ENCODE data around the gene AMMECR1. TPM values are rescaled to one million over a fixed set of nuclear protein-coding genes. Genes with fewer than 3 reads are reported as not detected.
"Not testable (repeated sequence)": the region's sequence is repeated elsewhere in the genome, so short reads cannot be mapped to it uniquely, and the experiment has no call there.

Gene AMMECR1
- total RNA-seq, 2 donors from 2014 or later: 1.7 to 2.5 TPM

DNA sequence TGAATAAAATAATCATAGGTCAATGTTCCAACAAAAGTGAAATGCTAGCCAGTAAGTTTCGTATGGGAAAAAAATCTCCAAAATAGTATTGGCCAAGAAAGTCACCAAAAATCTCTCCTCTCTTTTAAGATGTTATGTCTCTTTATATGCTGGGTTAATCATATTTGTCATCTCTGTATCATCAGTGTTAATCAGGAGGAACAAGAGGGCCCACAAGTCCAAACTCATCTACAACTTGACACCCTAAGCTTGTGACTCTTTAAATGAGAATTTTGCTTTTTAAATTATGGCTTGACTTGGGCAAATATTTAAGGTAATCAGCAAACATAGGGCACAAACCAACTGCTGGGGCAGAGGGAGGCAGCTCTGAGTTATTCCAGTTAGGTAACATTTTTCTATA is 75.5 kb downstream of the AMMECR1 start:
- no peaks in the 10 kb centered on the region for H3K36me3 ChIP-seq
- H3K27ac ChIP-seq: no peak overlapping the region
- H3K27me3 ChIP-seq: no peaks in the 10 kb centered on the region
- no peaks in the 10 kb centered on the region for H3K4me1 ChIP-seq
- no peak overlapping the region for H3K4me3 ChIP-seq
- TF ChIP-seq, protein P1, sequence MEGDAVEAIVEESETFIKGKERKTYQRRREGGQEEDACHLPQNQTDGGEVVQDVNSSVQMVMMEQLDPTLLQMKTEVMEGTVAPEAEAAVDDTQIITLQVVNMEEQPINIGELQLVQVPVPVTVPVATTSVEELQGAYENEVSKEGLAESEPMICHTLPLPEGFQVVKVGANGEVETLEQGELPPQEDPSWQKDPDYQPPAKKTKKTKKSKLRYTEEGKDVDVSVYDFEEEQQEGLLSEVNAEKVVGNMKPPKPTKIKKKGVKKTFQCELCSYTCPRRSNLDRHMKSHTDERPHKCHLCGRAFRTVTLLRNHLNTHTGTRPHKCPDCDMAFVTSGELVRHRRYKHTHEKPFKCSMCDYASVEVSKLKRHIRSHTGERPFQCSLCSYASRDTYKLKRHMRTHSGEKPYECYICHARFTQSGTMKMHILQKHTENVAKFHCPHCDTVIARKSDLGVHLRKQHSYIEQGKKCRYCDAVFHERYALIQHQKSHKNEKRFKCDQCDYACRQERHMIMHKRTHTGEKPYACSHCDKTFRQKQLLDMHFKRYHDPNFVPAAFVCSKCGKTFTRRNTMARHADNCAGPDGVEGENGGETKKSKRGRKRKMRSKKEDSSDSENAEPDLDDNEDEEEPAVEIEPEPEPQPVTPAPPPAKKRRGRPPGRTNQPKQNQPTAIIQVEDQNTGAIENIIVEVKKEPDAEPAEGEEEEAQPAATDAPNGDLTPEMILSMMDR (IDR thresholded peaks at IDR 0.05): no peak
- DNase-seq (ENCODE audit: low spot score): no peak
- H3K9me3 ChIP-seq: no peaks in the 10 kb centered on the region

DNA sequence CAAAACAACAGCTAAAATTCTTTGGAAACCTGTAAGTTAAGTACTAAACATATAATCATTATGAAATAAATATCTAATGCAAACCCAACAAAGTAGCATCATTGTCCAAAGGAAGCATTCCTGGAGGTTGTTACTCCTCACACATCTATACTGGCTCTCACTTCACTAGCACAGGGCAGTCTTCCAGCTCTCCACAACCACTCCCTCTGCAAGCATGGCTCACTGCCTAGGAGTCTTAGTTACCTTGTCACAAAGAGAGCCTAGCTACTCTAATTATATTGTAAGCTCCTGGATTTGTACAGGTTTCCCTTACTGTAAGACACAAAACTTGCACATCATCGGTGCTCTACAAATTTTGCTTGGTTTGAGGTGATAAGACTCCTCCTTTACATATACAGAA is 76.1 kb downstream of the AMMECR1 start:
- Histone ChIP-seq H3K4me1 (no peaks in the 10 kb centered on the region), H3K4me3 (no peak overlapping the region), H3K27me3 (no peaks in the 10 kb centered on the region), H3K27ac (no peak overlapping the region), H3K36me3 (no peaks in the 10 kb centered on the region), H3K9me3 (no peaks in the 10 kb centered on the region)
- TF ChIP-seq, protein P1 (IDR thresholded peaks at IDR 0.05): no peak
- no peak for DNase-seq (ENCODE audit: low spot score)

DNA sequence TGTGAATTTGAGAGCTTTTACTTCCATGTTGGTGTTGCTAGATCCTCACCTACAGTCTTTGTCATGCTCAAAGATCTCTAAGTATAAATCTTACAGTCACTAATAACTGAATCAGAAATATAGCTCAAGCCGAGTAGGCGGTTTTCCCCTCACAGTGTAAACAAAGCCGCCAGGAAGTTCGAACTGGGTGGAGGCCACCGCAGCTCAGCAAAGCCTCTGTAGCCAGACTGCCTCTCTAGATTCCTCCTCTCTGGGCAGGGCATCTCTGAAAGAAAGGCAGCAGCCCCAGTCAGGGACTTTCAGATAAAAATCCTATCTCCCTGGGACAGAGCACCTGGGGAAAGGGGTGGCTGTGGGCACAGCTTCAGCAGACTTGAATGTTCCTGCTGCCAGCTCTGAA is 79.6 kb downstream of the AMMECR1 start:
- H3K4me1 ChIP-seq; H3K27me3 ChIP-seq; H3K4me3 ChIP-seq; DNase-seq (ENCODE audit: low spot score); H3K27ac ChIP-seq; H3K36me3 ChIP-seq: not testable (repeated sequence)
- H3K9me3 ChIP-seq: peaks cover 0 to 11% of the 10 kb centered on the region in 2 donors

DNA sequence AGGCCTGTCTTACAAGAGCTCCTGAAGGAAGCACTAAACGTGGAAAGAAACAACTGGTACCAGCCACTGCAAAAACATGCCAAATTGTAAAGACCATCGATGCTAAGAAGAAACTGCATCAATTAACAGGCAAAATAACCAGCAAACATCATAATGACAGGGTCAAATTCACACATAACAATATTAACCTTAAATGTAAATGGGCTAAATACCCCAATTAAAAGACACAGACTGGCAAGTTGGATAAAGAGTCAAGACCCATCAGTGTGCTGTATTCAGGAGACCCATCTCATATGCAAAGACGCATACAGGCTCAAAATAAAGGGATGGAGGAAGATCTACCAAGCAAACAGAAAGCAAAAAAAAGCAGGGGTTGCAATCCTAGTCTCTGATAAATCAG is 86.4 kb downstream of the AMMECR1 start:
- H3K27me3 ChIP-seq; H3K4me1 ChIP-seq; DNase-seq (ENCODE audit: low spot score); H3K36me3 ChIP-seq; H3K4me3 ChIP-seq; H3K27ac ChIP-seq: not testable (repeated sequence)
- H3K9me3 ChIP-seq: peaks cover 0 to 13% of the 10 kb centered on the region in 2 donors

DNA sequence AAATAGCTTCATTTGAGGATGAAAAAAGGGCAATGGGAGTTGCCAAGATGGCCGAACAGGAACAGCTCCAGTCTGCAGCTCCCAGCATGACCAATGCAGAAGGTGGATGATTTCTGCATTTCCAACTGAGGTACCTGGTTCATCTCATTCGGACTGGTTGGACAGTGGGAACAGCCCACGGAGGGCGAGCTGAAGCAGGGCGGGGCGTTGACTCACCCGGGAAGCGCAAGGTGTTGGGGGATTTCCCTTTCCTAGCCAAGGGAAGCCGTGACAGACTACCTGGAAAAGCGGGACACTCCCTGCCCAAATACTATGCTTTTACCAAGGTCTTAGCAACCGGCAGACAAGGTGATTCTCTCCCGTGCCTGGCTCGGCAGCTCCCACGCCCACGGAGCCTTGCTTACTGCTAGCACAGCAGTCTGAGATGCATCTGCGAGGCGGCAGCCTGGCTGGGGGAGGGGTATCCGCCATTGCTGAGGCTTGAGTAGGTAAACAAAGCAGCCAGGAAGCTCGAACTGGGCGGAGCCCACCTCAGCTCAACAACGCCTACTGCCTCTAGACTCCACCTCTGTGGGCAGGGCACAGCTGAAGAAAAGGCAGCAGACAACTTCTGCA is 88.3 kb downstream of the AMMECR1 start:
- H3K4me3 ChIP-seq; DNase-seq (ENCODE audit: low spot score); H3K27ac ChIP-seq: not testable (repeated sequence)

DNA sequence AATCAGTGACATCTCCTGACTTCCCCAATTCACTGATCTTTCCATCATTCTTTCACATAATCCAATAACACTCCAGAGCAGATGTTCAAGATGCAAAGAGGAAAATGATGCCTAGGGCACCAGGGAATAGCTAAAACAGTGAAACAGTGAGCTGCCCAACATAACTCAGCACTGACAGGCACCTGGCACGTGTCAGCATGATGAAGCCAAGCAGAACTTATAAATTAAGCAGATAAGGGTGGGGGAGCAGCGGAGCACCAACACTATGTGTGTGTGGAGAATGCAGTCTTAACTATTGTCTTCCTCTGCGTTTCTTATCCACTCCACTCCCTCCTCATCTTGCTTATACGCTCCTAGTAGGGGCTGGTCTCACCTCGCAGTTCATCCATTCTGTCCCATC is 89.4 kb downstream of the AMMECR1 start:
- DNase-seq (ENCODE audit: low spot score): no peak
- H3K36me3 ChIP-seq: no peaks in the 10 kb centered on the region
- no peak overlapping the region for H3K27ac ChIP-seq
- TF ChIP-seq, protein P1 (IDR thresholded peaks at IDR 0.05): no peak
- H3K27me3 ChIP-seq: no peaks in the 10 kb centered on the region
- H3K4me3 ChIP-seq: no peak overlapping the region
- no peaks in the 10 kb centered on the region for H3K4me1 ChIP-seq
- H3K9me3 ChIP-seq: peaks cover 0 to 4% of the 10 kb centered on the region in 2 donors

More for the DNA sequence above, 88.3 kb downstream of the AMMECR1 start:
- H3K4me1 ChIP-seq, H3K9me3 ChIP-seq, H3K36me3 ChIP-seq, H3K27me3 ChIP-seq: not testable (repeated sequence)

DNA sequence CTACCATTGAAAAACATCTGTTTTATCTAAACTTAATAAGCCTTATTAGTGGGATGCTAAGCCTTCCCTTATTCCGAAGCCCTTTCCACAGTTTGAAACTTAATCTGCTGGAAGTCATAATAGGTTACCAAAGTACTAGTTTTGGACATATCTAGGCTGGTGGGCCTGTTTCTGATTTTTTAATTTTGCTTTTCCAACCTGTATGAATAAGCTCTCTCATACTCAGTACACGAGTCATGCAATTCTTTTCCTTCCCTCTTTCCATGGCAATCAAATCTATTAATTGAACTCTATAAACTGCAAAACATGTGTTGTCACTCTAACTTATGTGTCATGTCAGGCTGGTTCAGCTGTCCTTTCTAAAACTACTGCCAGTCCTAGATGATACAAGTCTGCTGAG is 91.0 kb downstream of the AMMECR1 start:
- H3K27me3 ChIP-seq: no peaks in the 10 kb centered on the region
- no peak for DNase-seq (ENCODE audit: low spot score)
- no peaks in the 10 kb centered on the region for H3K9me3 ChIP-seq
- TF ChIP-seq, protein P1 (IDR thresholded peaks at IDR 0.05): no peak
- no peaks in the 10 kb centered on the region for H3K36me3 ChIP-seq
- no peak overlapping the region for H3K27ac ChIP-seq
- no peaks in the 10 kb centered on the region for H3K4me1 ChIP-seq
- no peak overlapping the region for H3K4me3 ChIP-seq
